Measurements from ENCODE around the gene FOXI1. TPM values are rescaled to one million over a fixed set of nuclear protein-coding genes. Genes with fewer than 3 reads are reported as not detected.

FOXI1 gene
- total and polyA plus RNA-seq, 2 of the 13 experiments (the other 11 are each of a cell fraction or from before 2014, with no cell fraction given): not detected

- Histone ChIP-seq H3K4me3 (replicated peaks in 1 of 3; ENCODE audit: insufficient read depth in 1 of 3, low read depth in 2 of 3, low read length in 3 of 3) (no peak overlapping the region), H3K4me2 (ENCODE audit: low read depth, low read length) (no peak overlapping the region), H3K36me3 (replicated peaks in 1 of 2; ENCODE audit: control insufficient read depth in 1 of 2, insufficient read depth in 2 of 2, low read length in 2 of 2) (no peaks in the 10 kb centered on the region), H3K9me3 (ENCODE audit: low read length) (no peaks in the 10 kb centered on the region), H3K4me1 (ENCODE audit: insufficient read depth, low read length) (no peaks in the 10 kb centered on the region), H3K27me3 (ENCODE audit: control insufficient read depth in 1 of 2, insufficient read depth in 2 of 2, low read length in 2 of 2) (no peaks in the 10 kb centered on the region; a peak in 1 of 5 replicates), H4K20me1 (ENCODE audit: insufficient read depth, low read length) (no peaks in the 10 kb centered on the region), H3K9ac (ENCODE audit: insufficient read depth, low read depth, low read length) (no peak overlapping the region), H3K79me2 (ENCODE audit: insufficient read depth, low read length) (no peaks in the 10 kb centered on the region), H3K27ac (ENCODE audit: extremely low read length, insufficient read depth, low read length) (no peak overlapping the region), H2AFZ (ENCODE audit: low read length) (no peak overlapping the region)
- ATAC-seq: no peak
- WGBS (ENCODE audit: low lambda C conversion rate): no CpG with 5 or more reads among the region's 1 CpG
- no TSS peak for BruUV-seq (replicated peaks)
- in situ Hi-C loops (cut with HindIII; ENCODE audit: extremely low pct_ligation_motif_present, low pct_unique_long_range_greater_than_20kb): no loop called here
- DNase-seq (ENCODE audit: low spot score): no peak
- TF ChIP-seq DR1 (CRISPR knock-in tag; IDR thresholded peaks at IDR 0.05) (no peak), ZNF101 (CRISPR knock-in tag; IDR thresholded peaks at IDR 0.05; ENCODE audit: borderline replicate concordance, low read depth) (no peak), RBFOX2 (IDR thresholded peaks at IDR 0.05; ENCODE audit: low read depth, low read length) (no peak), NFKBIZ (CRISPR knock-in tag; IDR thresholded peaks at IDR 0.05) (no peak), ZNF235 (CRISPR knock-in tag; IDR thresholded peaks at IDR 0.05; ENCODE audit: borderline replicate concordance) (no peak), KDM4B (CRISPR knock-in tag; IDR thresholded peaks at IDR 0.05) (no peak), DNMT1 (CRISPR knock-in tag; IDR thresholded peaks at IDR 0.05) (no peak), DMAP1 (CRISPR knock-in tag; IDR thresholded peaks at IDR 0.05) (no peak), ZKSCAN1 (IDR thresholded peaks at IDR 0.05; ENCODE audit: low read length) (no peak), HNF4A (CRISPR knock-in tag; IDR thresholded peaks at IDR 0.05) (no peak), NPAS2 (CRISPR knock-in tag; IDR thresholded peaks at IDR 0.05; ENCODE audit: borderline replicate concordance) (no peak), AHDC1 (CRISPR knock-in tag; IDR thresholded peaks at IDR 0.05; ENCODE audit: borderline replicate concordance) (no peak), CREB1 (IDR thresholded peaks at IDR 0.05) (no peak), CREB1 (CRISPR knock-in tag; IDR thresholded peaks at IDR 0.05) (no peak), HDAC1 (CRISPR knock-in tag; IDR thresholded peaks at IDR 0.05) (no peak)
- POLR2A ChIA-PET: no interaction called here
- CTCF ChIA-PET (ENCODE audit: low intra/inter-chr PET ratio, low total read pairs): no interaction called here
- FAIRE-seq: no peak
- intact Hi-C loops (cut with micrococcal nuclease; ENCODE audit: unreplicated experiment): no loop called here
Observed at GRCh38 chr5:170080217-170080616, 25.5 kb upstream of the FOXI1 start.

Data from HepG2 (cell line).